WTC11 (cell line): Measurements from ENCODE around the gene CDK7.

Experiments used
- ATF3 ChIP-seq: sonication (generic); formaldehyde crosslinking; conservative IDR thresholded peaks from 2 replicates; pipeline ENCODE4 v1.8.1; 2022; ENCODE audit warnings: mild to moderate bottlenecking, missing genetic modification reagents
- CTCF ChIP-seq: fragments of 200-600 bp; IDR thresholded peaks from 2 replicates; pipeline ENCODE4 v1.8.0; 2022; ENCODE audit warnings: antibody characterized with exemption
- MAX ChIP-seq: sonication (generic); formaldehyde crosslinking; IDR thresholded peaks from 2 replicates; pipeline ENCODE4 v1.8.0; 2022; ENCODE audit warnings: mild to moderate bottlenecking, missing genetic modification reagents
- RORB ChIP-seq: fragments of 250-450 bp; sonication (Bioruptor Pico); IDR thresholded peaks from 2 replicates; pipeline ENCODE4 v1.9.0; 2021; ENCODE audit warnings: mild to moderate bottlenecking
- STAT6 ChIP-seq: sonication (generic); formaldehyde crosslinking; conservative IDR thresholded peaks from 2 replicates; pipeline ENCODE4 v1.8.1; 2023; ENCODE audit warnings: mild to moderate bottlenecking, low read depth, missing genetic modification reagents, moderate library complexity
- ZNF512 ChIP-seq: sonication (generic); formaldehyde crosslinking; IDR thresholded peaks from 2 replicates; pipeline ENCODE4 v1.8.1; 2022; ENCODE audit warnings: missing genetic modification reagents, borderline replicate concordance

GRCh38 chr5:69288069-69288468 is 53.4 kb downstream of the CDK7 start:
- no peak for TF ChIP-seq ZNF512
- no peak for TF ChIP-seq MAX (CRISPR knock-in tag)
- TF ChIP-seq RORB: no peak
- no peak for TF ChIP-seq CTCF
- no peak for TF ChIP-seq ATF3
- no peak for TF ChIP-seq STAT6
